IMR-90 (cell line): Measurements from ENCODE around the gene ASIC2.

Experiments used
- BHLHE40 ChIP-seq: fragments of 150-350 bp; IDR thresholded peaks from 2 replicates; pipeline ENCODE4 v1.6.1; 2016; ENCODE audit warnings: mild to moderate bottlenecking, low read depth, low read length
- CEBPB ChIP-seq: IDR thresholded peaks from 2 replicates; pipeline ENCODE4 v1.6.1; 2012; ENCODE audit warnings: low read depth, low read length, improper control_type of control experiment
- ELK1 ChIP-seq: fragments of 150-350 bp; IDR thresholded peaks from 2 replicates; pipeline ENCODE4 v1.6.1; 2016; ENCODE audit warnings: low read depth, mild to moderate bottlenecking, low read length, moderate library complexity, borderline replicate concordance
- POLR2A ChIP-seq: IDR thresholded peaks from 2 replicates; pipeline ENCODE4 v1.6.1; 2012; ENCODE audit warnings: mild to moderate bottlenecking, low read depth, low read length
- RAD21 ChIP-seq: IDR thresholded peaks from 2 replicates; pipeline ENCODE4 v1.6.1; 2012; ENCODE audit warnings: low read length, improper control_type of control experiment
- TF ChIP-seq, protein P1 (sequence below): conservative IDR thresholded peaks from 2 replicates; pipeline ENCODE4 v1.5.1; 2012; ENCODE audit warnings: mild to moderate bottlenecking, low read depth, low read length, improper control_type of control experiment

DNA sequence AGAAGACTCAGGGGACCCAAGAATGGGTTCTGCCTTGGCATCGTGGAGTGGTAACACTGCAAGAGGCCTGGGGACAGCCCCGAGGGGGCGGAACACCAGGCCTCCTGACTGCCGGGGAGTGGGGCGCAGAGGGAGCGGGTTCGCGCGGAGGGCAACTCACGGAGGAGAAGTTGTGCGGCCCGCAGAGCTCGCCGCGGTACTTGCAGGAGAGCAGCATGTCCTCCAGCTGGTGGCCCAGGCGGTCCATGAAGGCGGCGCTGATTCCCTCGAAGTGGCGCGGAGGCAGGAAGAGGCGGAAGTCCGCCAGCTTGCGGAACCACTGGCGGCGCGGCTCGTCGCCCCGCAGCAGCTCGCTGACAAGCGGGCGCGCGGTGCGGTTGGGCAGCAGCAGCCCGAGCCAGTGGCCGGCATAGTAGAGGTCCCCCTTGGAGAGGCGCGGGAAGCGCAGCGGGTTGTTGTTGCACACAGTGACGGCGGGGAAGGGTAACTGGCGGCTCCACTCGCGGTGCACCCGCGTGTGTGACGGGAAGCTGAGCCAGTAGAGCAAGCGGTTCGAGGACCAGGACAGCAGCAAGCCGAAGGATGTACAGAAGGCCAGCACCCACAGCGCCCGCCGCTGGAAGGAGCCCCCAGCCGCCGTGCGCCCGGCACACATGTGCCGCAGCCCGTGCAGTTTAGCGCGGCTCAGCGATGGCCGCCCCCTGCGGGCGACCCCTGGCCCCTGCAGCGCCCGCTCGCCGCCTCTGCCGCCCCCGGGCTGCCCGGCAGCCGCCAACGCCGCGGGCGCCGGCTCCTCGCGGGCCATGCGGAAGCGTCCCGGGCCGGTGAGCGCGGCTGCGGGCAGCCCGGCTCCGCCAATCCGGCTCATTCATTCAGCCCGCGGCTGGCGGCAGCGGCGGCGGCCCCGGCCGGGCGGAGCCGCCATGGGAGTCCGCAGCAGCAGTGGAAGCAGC, 1.6 kb downstream of the ASIC2 start:
- TF ChIP-seq CEBPB: no peak
- no peak for TF ChIP-seq ELK1
- TF ChIP-seq, protein P1, sequence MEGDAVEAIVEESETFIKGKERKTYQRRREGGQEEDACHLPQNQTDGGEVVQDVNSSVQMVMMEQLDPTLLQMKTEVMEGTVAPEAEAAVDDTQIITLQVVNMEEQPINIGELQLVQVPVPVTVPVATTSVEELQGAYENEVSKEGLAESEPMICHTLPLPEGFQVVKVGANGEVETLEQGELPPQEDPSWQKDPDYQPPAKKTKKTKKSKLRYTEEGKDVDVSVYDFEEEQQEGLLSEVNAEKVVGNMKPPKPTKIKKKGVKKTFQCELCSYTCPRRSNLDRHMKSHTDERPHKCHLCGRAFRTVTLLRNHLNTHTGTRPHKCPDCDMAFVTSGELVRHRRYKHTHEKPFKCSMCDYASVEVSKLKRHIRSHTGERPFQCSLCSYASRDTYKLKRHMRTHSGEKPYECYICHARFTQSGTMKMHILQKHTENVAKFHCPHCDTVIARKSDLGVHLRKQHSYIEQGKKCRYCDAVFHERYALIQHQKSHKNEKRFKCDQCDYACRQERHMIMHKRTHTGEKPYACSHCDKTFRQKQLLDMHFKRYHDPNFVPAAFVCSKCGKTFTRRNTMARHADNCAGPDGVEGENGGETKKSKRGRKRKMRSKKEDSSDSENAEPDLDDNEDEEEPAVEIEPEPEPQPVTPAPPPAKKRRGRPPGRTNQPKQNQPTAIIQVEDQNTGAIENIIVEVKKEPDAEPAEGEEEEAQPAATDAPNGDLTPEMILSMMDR: no peak
- no peak for TF ChIP-seq POLR2A
- TF ChIP-seq RAD21: no peak
- no peak for TF ChIP-seq BHLHE40
